HEK293 (cell line): ENCODE measurements around the gene PDE4D.

Experiments used
- GFI1B ChIP-seq: fragments of 450-650 bp; formaldehyde crosslinking; IDR thresholded peaks from 2 replicates; pipeline ENCODE4 v1.5.1; 2016; ENCODE audit warnings: missing biosample characterization, missing genetic modification characterization
- PRDM1 ChIP-seq: fragments of 450-650 bp; formaldehyde crosslinking; IDR thresholded peaks from 2 replicates; pipeline ENCODE4; 2016; ENCODE audit warnings: missing biosample characterization, missing genetic modification characterization
- RBAK ChIP-seq: fragments of 450-650 bp; formaldehyde crosslinking; IDR thresholded peaks from 2 replicates; pipeline ENCODE4 v1.5.1; 2016; ENCODE audit warnings: missing biosample characterization, missing genetic modification characterization
- ZEB2 ChIP-seq: fragments of 450-650 bp; formaldehyde crosslinking; IDR thresholded peaks from 2 replicates; pipeline ENCODE4 v1.5.1; 2016; ENCODE audit warnings: missing biosample characterization, missing genetic modification characterization
- ZFP3 ChIP-seq: fragments of 450-650 bp; formaldehyde crosslinking; IDR thresholded peaks from 2 replicates; pipeline ENCODE4 v1.5.1; 2016; ENCODE audit warnings: low read depth, missing biosample characterization, missing genetic modification characterization
- ZNF274 ChIP-seq, 2 experiments: fragments of 200-500 bp in 1 of 2; fragments of 450-650 bp in 1 of 2; sonication (Bioruptor generic) in 1 of 2; formaldehyde crosslinking in 1 of 2; IDR thresholded peaks; 2 replicates each; pipeline versions ENCODE4 v1.5.1 to v1.6.1; 2014 to 2016; ENCODE audit warnings: borderline replicate concordance in 1 of 2, inconsistent platforms in 1 of 2, low read length in 1 of 2, missing biosample characterization in 1 of 2, missing genetic modification characterization in 1 of 2
- ZNF843 ChIP-seq: fragments of 450-650 bp; formaldehyde crosslinking; IDR thresholded peaks from 2 replicates; pipeline ENCODE4 v1.5.1; 2016; ENCODE audit warnings: missing biosample characterization, missing genetic modification characterization
- TF ChIP-seq, protein P1 (sequence below): fragments of 450-650 bp; formaldehyde crosslinking; IDR thresholded peaks from 2 replicates; pipeline ENCODE4 v1.5.1; 2016; ENCODE audit warnings: missing biosample characterization, missing genetic modification characterization
- TF ChIP-seq, protein P2 (sequence below): fragments of 450-650 bp; formaldehyde crosslinking; IDR thresholded peaks from 2 replicates; pipeline ENCODE4 v1.5.1; 2016; ENCODE audit warnings: missing biosample characterization, missing genetic modification characterization

DNA sequence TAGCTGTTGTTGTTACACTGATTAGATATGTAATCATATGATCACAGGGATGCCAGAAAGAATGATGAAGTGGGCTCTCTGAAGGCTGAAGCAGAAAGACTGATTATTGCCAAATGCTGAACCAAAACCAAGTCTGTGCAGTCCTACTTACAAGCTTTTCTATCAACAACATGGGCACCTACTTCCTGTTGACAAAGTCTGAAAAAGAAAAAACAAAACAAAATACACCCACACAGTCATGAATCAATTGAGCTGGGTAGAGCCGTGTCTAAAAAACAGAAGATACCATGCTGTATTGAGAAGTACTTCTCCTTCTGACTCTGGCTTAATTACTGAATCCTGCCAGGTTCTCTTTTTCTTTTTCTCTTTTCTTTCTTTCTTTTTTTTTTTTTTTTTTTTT lies 947.3 kb downstream of the PDE4D start:
- no peak for TF ChIP-seq ZNF843 (tag by site-specific recombination)
- no peak for TF ChIP-seq RBAK (tag by site-specific recombination)
- TF ChIP-seq, protein P1, sequence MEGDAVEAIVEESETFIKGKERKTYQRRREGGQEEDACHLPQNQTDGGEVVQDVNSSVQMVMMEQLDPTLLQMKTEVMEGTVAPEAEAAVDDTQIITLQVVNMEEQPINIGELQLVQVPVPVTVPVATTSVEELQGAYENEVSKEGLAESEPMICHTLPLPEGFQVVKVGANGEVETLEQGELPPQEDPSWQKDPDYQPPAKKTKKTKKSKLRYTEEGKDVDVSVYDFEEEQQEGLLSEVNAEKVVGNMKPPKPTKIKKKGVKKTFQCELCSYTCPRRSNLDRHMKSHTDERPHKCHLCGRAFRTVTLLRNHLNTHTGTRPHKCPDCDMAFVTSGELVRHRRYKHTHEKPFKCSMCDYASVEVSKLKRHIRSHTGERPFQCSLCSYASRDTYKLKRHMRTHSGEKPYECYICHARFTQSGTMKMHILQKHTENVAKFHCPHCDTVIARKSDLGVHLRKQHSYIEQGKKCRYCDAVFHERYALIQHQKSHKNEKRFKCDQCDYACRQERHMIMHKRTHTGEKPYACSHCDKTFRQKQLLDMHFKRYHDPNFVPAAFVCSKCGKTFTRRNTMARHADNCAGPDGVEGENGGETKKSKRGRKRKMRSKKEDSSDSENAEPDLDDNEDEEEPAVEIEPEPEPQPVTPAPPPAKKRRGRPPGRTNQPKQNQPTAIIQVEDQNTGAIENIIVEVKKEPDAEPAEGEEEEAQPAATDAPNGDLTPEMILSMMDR: no peak
- TF ChIP-seq PRDM1 (tag by site-specific recombination): no peak
- no peak for TF ChIP-seq GFI1B (tag by site-specific recombination)
- TF ChIP-seq ZFP3 (tag by site-specific recombination): no peak
- TF ChIP-seq ZEB2 (tag by site-specific recombination): no peak
- no peak for TF ChIP-seq ZNF274 (IDR thresholded peaks at IDR 0.05; ENCODE audit: low read length)
- no peak for TF ChIP-seq ZNF274 (tag by site-specific recombination; IDR thresholded peaks at IDR 0.05; ENCODE audit: borderline replicate concordance)
- TF ChIP-seq, protein P2, sequence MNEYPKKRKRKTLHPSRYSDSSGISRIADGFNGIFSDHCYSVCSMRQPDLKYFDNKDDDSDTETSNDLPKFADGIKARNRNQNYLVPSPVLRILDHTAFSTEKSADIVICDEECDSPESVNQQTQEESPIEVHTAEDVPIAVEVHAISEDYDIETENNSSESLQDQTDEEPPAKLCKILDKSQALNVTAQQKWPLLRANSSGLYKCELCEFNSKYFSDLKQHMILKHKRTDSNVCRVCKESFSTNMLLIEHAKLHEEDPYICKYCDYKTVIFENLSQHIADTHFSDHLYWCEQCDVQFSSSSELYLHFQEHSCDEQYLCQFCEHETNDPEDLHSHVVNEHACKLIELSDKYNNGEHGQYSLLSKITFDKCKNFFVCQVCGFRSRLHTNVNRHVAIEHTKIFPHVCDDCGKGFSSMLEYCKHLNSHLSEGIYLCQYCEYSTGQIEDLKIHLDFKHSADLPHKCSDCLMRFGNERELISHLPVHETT (tag by site-specific recombination): no peak
